Peyer's patch (tissue), 4 donors: Measurements from ENCODE around the gene PRKCH.

Experiments
- POLR2A ChIP-seq, 2 donors: fragments of 450-650 bp; IDR thresholded peaks; one replicate each; pipeline ENCODE4 v1.5.1; 2017; ENCODE audit warnings: antibody characterized with exemption in 2 of 2, mild to moderate bottlenecking in 2 of 2, moderate library complexity in 2 of 2
- TF ChIP-seq, protein P1 (sequence below), 6 experiments: fragments of 450-650 bp in 4 of 6; fragments of 200-600 bp in 2 of 6; sonication (generic) in 1 of 6; IDR thresholded peaks; one replicate each; pipeline ENCODE4 v1.5.1; 2017 to 2019; ENCODE audit warnings: antibody characterized with exemption in 6 of 6, mild to moderate bottlenecking in 3 of 6, moderate library complexity in 1 of 6

DNA sequence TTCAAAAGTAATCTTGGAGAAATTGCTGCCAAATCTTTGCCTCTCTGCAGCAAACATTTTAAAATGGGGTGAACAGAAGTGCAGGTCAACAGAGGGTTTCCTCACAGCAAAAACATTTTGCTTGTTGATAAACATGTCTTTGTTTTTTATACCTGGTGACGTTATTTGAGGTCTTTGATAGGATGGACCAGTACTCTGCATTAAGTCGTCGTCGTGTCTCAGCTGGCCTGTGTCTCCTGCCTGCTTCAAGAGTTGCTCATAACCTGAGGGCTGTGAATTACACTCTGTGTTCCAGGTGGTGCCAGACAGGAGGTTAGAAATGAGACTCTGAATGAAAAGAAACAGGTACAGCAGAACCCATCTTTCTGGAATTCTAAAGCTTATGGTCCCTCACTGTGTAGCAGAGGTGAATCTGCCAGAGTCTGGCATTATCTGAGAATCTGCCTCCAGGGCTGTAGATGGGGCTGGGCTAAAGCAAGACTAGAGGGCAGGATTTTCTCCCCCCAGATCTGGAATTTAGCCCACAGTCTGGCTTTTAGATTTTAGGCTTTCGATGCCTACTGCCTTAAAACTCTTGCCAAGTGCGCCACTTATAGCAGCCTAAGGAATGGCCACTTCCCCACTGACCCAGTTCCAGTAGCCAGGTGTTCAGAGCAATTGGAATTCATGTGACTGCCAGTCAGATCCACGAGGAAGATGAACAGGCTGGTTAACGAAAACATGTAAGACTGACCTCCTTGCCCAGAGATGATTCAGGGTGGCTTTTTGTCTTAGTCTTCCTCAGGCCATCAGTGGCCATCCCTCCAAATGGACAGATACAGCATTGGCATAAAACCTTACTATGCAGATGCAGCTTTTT lies 161.2 kb downstream of the PRKCH start:
- TF ChIP-seq, protein P1, sequence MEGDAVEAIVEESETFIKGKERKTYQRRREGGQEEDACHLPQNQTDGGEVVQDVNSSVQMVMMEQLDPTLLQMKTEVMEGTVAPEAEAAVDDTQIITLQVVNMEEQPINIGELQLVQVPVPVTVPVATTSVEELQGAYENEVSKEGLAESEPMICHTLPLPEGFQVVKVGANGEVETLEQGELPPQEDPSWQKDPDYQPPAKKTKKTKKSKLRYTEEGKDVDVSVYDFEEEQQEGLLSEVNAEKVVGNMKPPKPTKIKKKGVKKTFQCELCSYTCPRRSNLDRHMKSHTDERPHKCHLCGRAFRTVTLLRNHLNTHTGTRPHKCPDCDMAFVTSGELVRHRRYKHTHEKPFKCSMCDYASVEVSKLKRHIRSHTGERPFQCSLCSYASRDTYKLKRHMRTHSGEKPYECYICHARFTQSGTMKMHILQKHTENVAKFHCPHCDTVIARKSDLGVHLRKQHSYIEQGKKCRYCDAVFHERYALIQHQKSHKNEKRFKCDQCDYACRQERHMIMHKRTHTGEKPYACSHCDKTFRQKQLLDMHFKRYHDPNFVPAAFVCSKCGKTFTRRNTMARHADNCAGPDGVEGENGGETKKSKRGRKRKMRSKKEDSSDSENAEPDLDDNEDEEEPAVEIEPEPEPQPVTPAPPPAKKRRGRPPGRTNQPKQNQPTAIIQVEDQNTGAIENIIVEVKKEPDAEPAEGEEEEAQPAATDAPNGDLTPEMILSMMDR (IDR thresholded peaks at IDR 0.05), result no peak
- no peak for TF ChIP-seq POLR2A (IDR thresholded peaks at IDR 0.05)
